Mononuclear cell (primary cell): ENCODE results near the gene GSPT1. TPM values are rescaled to one million over a fixed set of nuclear protein-coding genes. Genes with fewer than 3 reads are reported as not detected.
"Not testable (repeated sequence)": the region's sequence is repeated elsewhere in the genome, so short reads cannot be mapped to it uniquely, and the experiment has no call there.

ENCODE experiments used
- H3K27me3 ChIP-seq: 2 replicates; pipeline ENCODE4 v1.6.0; 2011; ENCODE audit warnings: low read length, control low read depth; ENCODE audit not compliant: insufficient read depth
- H3K4me1 ChIP-seq: 2 replicates; pipeline ENCODE4 v1.5.1; 2011; ENCODE audit warnings: mild to moderate bottlenecking, low read length, control low read depth; ENCODE audit not compliant: insufficient read depth
- H3K4me3 ChIP-seq: 2 replicates; pipeline ENCODE4 v1.5.1; 2011; ENCODE audit warnings: mild to moderate bottlenecking, low read length, moderate library complexity
- H3K9me3 ChIP-seq: 2 replicates; pipeline ENCODE4 v1.5.1; 2011; ENCODE audit warnings: low read depth, mild to moderate bottlenecking, control low read depth, low read length
- total RNA-seq: library from RNA; depleted of rRNA; stranded (reverse); fragments of >200 nt; gene quantifications from one replicate; pipeline ENCODE4 v1.2.3, GENCODE V29; 2012

Gene GSPT1
- total RNA-seq, 1 donor, result 117 TPM

DNA sequence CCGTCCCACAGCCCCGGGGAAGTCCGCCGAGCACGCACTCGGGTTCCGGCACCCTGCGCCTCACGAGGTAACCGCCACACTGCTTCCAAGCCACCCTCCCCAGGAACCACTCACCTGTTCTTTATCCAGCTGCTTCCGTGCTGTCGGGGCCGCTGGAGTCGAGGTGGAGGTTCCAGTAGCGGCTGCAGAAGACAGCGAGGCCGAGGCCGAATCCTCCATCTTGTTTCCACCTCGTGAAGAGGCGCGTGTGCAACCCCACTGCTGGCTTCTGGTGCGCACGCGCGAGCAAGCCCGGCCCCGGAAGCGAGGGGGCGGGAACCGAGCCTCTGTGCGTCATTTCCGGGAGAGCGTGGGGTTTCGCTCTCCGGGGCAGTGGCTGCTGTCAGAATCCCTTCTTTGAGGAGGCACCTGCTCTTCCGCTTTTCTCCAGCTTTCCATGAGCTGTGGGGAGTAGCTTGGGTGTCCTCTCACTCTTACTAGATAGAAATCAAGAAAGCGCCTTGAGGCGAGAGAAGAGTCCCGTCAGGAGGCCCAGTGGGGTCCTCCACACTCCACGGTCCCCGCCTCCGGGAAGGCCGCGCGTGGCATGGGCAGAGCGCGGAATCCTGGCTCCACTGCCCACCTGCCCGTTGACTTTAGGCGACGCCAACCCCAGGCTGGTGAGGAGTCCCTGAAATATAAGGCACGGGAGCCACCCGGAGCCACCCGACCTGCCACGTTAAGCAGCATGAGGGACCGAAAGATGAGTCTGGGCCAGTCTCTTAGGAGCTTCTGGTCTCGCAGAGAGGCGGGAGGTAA is 64.3 kb downstream of the GSPT1 start, which contains the start of gene RSL1D1:
RSL1D1 (minus strand) TSS at position 249 of the 798 bp plus-strand sequence; CDS start at position 219, 30 bp downstream.
- Histone ChIP-seq H3K4me1 (peaks cover 46% of the 10 kb centered on the region), H3K4me3 (peak within 1 kb of the TSS; percentile 60)

GRCh38 chr16:11848842-11849241 is 66.9 kb downstream of the GSPT1 start:
- Histone ChIP-seq H3K4me3 (no peak overlapping the region), H3K9me3 (no peaks in the 10 kb centered on the region), H3K27me3 (no peaks in the 10 kb centered on the region), H3K4me1 (peaks cover 42% of the 10 kb centered on the region)

More for the DNA sequence above, 64.3 kb downstream of the GSPT1 start, which contains the start of gene RSL1D1:
- H3K9me3 ChIP-seq, result no peaks in the 10 kb centered on the region
- no peaks in the 10 kb centered on the region for H3K27me3 ChIP-seq

DNA sequence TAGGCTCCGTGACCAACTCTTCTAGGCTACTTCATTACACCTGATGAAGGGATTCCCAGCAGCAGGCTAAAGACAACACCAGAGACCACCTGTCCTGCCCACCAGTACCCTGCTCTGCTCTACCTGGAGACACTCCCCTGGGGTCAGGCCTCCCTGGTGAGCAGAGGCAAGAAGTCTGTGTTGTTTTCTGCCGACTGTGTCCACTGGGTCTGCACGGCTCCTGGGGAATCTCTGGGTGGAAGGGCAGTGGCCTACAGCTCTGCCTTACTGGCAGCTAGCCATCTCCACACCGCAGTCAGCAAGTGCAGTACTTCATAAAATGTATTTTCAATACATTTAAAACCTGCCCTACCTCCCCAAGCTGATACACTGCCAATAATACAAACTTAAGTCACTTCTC is 71.3 kb downstream of the GSPT1 start:
- Histone ChIP-seq H3K4me1 (peaks cover 12% of the 10 kb centered on the region), H3K27me3 (no peaks in the 10 kb centered on the region), H3K9me3 (no peaks in the 10 kb centered on the region)

GRCh38 chr16:11843861-11844260 is 71.9 kb downstream of the GSPT1 start:
- Histone ChIP-seq H3K4me3 (no peak overlapping the region), H3K9me3 (no peaks in the 10 kb centered on the region), H3K4me1 (peaks cover 5% of the 10 kb centered on the region), H3K27me3 (no peaks in the 10 kb centered on the region)

More for the DNA sequence above, 71.3 kb downstream of the GSPT1 start:
- no peak overlapping the region for H3K4me3 ChIP-seq

- no peaks in the 10 kb centered on the region for H3K4me1 ChIP-seq
- no peaks in the 10 kb centered on the region for H3K9me3 ChIP-seq
- no peak overlapping the region for H3K4me3 ChIP-seq
- no peaks in the 10 kb centered on the region for H3K27me3 ChIP-seq
Measured at GRCh38 chr16:11843206-11843605, 72.5 kb downstream of the GSPT1 start.

- Histone ChIP-seq H3K4me3 (no peak overlapping the region), H3K9me3 (no peaks in the 10 kb centered on the region), H3K27me3 (no peaks in the 10 kb centered on the region)
Measured at GRCh38 chr16:11841026-11841425, 74.7 kb downstream of the GSPT1 start.

DNA sequence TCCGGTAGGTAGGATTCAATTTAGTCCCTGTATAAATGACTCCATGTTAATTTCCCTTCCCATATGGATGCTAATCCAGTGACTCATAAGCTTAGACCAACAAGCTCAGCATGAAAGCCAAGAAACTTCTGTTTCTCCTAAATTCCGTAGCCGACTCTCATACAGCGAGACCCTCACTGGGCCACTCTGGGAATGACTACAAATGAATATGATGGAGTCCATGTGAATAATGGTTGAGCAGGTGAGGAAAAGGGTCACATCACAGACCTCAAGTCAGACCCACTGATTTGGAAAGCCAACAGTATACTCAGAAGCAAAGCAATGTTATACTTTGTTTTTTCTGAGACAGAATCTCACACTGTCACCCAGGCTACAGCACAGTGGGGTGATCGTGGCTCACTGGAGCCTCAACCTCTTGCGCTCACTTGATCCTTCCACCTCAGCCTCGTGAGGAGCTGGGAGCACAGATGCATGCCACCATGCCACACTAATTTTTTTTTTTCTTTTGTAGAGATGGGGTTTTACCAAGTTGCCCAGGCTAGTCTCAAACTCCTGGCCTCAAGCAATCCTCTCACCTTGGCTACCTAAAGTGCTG is 79.0 kb downstream of the GSPT1 start:
- H3K4me1 ChIP-seq, result peaks cover 9% of the 10 kb centered on the region
- H3K27me3 ChIP-seq, result no peaks in the 10 kb centered on the region
- H3K9me3 ChIP-seq, result no peaks in the 10 kb centered on the region
- H3K4me3 ChIP-seq, result no peak overlapping the region

More at GRCh38 chr16:11841026-11841425, 74.7 kb downstream of the GSPT1 start:
- no peaks in the 10 kb centered on the region for H3K4me1 ChIP-seq

DNA sequence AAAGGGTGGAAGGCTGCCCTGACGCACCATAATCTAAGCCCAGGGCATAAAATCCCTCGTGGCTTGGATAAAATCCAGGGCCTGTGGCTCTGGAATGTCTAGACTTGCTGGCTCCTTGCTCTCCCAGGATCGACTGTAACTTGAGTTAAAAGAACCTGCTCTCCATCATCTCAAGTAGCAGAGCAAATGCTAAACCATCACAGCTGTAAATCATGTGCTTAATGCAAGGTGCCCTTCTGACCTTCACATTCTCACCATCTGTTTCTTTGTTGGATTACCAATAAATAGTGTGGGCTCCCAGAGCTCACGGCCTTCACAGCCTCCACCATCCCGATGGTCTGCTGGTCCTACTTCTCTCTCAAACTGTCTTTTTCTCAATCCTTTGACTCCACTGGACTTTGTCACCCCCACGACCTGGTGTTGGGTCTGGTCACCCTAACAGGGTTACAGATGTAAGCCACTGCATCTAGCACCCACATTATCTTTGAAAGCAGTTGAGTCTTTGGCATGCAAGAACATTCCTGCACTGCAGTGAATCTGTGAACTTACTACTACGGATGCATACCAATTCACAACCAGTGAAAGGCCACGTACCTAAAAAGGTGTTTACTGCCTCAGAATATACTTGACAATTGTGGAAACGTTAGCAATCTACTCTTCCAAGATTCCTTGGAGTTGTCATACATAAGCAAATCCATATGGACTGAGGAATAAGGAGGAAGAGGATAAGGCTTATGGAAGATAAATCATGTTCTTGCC is 79.7 kb downstream of the GSPT1 start:
- no peaks in the 10 kb centered on the region for H3K27me3 ChIP-seq
- no peak overlapping the region for H3K4me3 ChIP-seq
- no peaks in the 10 kb centered on the region for H3K9me3 ChIP-seq
- peaks cover 9% of the 10 kb centered on the region for H3K4me1 ChIP-seq

DNA sequence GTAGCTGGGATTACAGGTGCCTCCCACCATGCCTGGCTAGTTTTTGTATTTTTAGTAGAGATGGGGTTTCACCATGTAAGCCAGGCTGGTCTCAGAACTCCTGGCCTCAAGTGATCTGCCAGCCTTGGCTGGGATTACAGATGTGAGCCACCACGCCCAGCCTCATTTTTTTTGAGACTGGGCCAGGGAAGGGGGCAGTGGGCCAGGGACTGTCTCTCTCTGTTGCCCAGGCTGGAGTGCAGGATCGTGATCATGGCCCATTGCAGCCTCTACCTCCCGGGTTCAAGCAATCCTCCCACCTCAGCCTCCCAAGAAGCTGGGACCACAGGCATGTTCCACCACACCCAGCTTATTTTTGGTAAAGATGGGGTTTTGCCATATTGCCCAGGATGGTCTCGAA is 80.4 kb downstream of the GSPT1 start:
- H3K27me3 ChIP-seq, result no peaks in the 10 kb centered on the region
- H3K4me3 ChIP-seq, result no peak overlapping the region

GRCh38 chr16:11833951-11834695 is 81.6 kb downstream of the GSPT1 start:
- Histone ChIP-seq H3K4me3 (no peak overlapping the region), H3K4me1 (peaks cover 9% of the 10 kb centered on the region), H3K9me3 (no peaks in the 10 kb centered on the region), H3K27me3 (no peaks in the 10 kb centered on the region)

More for the DNA sequence above, 80.4 kb downstream of the GSPT1 start:
- H3K4me1 ChIP-seq, result peaks cover 9% of the 10 kb centered on the region
- no peaks in the 10 kb centered on the region for H3K9me3 ChIP-seq

- peaks cover 20% of the 10 kb centered on the region for H3K4me1 ChIP-seq
- H3K4me3 ChIP-seq, result no peak overlapping the region
- H3K9me3 ChIP-seq, result no peaks in the 10 kb centered on the region
- no peaks in the 10 kb centered on the region for H3K27me3 ChIP-seq
Measured at GRCh38 chr16:11828696-11829095, 87.1 kb downstream of the GSPT1 start.

GRCh38 chr16:11825520-11826165 is 90.1 kb downstream of the GSPT1 start:
- H3K4me3 ChIP-seq, H3K27me3 ChIP-seq: not testable (repeated sequence)
- H3K4me1 ChIP-seq, result peaks cover 33% of the 10 kb centered on the region

GRCh38 chr16:11824362-11824761 is 91.4 kb downstream of the GSPT1 start:
- no peak overlapping the region for H3K4me3 ChIP-seq
- H3K4me1 ChIP-seq, result peaks cover 43% of the 10 kb centered on the region

More at GRCh38 chr16:11825520-11826165, 90.1 kb downstream of the GSPT1 start:
- H3K9me3 ChIP-seq, result not testable (repeated sequence)

GRCh38 chr16:11823645-11824044 is 92.1 kb downstream of the GSPT1 start:
- not testable (repeated sequence) for H3K9me3 ChIP-seq, H3K4me3 ChIP-seq, H3K27me3 ChIP-seq
- H3K4me1 ChIP-seq, result peaks cover 46% of the 10 kb centered on the region

More at GRCh38 chr16:11824362-11824761, 91.4 kb downstream of the GSPT1 start:
- Histone ChIP-seq H3K27me3 (no peaks in the 10 kb centered on the region), H3K9me3 (no peaks in the 10 kb centered on the region)
